Neural cell (in vitro differentiated cells): ENCODE results near the gene STK32B.

Experiments
- EP300 ChIP-seq: fragments of 450-650 bp; conservative IDR thresholded peaks from 2 replicates; pipeline ENCODE4 v1.6.1; 2014; ENCODE audit warnings: antibody characterized with exemption, mild to moderate bottlenecking, moderate library complexity; ENCODE audit not compliant: poor library complexity, severe bottlenecking
- EZH2 ChIP-seq: fragments of 200-600, 300-800 bp; shearing (Covaris generic), sonication (generic); IDR thresholded peaks from 2 replicates; pipeline ENCODE4 v1.6.1; 2014; ENCODE audit warnings: antibody characterized with exemption, low read length, borderline replicate concordance, mild to moderate bottlenecking; ENCODE audit not compliant: insufficient read depth, poor library complexity, severe bottlenecking
- MXI1 ChIP-seq: fragments of 450-650 bp; conservative IDR thresholded peaks from 2 replicates; pipeline ENCODE4 v1.6.1; 2014; ENCODE audit warnings: antibody characterized with exemption, mild to moderate bottlenecking; ENCODE audit not compliant: poor library complexity, severe bottlenecking
- POLR2AphosphoS5 ChIP-seq: IDR thresholded peaks from 2 replicates; pipeline ENCODE4 v1.6.1; 2012
- RAD21 ChIP-seq: fragments of 450-650 bp; conservative IDR thresholded peaks from 2 replicates; pipeline ENCODE4 v1.6.1; 2014; ENCODE audit warnings: antibody characterized with exemption, mild to moderate bottlenecking, moderate library complexity
- TAF1 ChIP-seq: IDR thresholded peaks from 2 replicates; pipeline ENCODE4 v1.6.1; 2012; ENCODE audit warnings: low read depth
- TF ChIP-seq, protein P1 (sequence below): fragments of 450-650 bp; IDR thresholded peaks from 2 replicates; pipeline ENCODE4 v1.5.1; 2014; ENCODE audit warnings: antibody characterized with exemption, mild to moderate bottlenecking, moderate library complexity; ENCODE audit not compliant: poor library complexity, severe bottlenecking
- TF ChIP-seq, protein P2 (sequence below): IDR thresholded peaks from 2 replicates; pipeline ENCODE4 v1.6.1; 2012; ENCODE audit warnings: borderline replicate concordance

DNA sequence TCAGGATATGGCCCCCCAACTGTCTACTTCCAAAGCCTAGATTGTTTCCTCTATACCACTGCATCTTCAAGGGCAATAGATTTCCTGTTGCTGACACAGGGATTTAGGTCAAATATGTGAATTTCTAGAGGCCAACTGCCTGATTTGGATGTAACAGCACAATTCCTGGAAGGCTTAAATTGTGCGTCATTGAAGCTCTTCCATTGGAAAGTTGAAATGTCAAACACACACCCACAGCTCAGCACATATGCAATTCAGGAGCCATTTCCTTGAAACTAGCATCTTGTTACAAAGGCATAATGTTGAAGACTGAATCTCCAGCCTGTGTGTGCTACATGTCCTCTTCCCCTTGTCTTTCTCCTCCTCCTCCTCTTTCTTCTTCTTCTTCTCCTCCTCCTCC is 158.6 kb downstream of the STK32B start:
- TF ChIP-seq MXI1, result no peak
- TF ChIP-seq TAF1, result no peak
- TF ChIP-seq EP300, result no peak
- TF ChIP-seq, protein P1, sequence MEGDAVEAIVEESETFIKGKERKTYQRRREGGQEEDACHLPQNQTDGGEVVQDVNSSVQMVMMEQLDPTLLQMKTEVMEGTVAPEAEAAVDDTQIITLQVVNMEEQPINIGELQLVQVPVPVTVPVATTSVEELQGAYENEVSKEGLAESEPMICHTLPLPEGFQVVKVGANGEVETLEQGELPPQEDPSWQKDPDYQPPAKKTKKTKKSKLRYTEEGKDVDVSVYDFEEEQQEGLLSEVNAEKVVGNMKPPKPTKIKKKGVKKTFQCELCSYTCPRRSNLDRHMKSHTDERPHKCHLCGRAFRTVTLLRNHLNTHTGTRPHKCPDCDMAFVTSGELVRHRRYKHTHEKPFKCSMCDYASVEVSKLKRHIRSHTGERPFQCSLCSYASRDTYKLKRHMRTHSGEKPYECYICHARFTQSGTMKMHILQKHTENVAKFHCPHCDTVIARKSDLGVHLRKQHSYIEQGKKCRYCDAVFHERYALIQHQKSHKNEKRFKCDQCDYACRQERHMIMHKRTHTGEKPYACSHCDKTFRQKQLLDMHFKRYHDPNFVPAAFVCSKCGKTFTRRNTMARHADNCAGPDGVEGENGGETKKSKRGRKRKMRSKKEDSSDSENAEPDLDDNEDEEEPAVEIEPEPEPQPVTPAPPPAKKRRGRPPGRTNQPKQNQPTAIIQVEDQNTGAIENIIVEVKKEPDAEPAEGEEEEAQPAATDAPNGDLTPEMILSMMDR, result no peak
- TF ChIP-seq RAD21, result no peak
- TF ChIP-seq POLR2AphosphoS5, result no peak
- TF ChIP-seq, protein P2, sequence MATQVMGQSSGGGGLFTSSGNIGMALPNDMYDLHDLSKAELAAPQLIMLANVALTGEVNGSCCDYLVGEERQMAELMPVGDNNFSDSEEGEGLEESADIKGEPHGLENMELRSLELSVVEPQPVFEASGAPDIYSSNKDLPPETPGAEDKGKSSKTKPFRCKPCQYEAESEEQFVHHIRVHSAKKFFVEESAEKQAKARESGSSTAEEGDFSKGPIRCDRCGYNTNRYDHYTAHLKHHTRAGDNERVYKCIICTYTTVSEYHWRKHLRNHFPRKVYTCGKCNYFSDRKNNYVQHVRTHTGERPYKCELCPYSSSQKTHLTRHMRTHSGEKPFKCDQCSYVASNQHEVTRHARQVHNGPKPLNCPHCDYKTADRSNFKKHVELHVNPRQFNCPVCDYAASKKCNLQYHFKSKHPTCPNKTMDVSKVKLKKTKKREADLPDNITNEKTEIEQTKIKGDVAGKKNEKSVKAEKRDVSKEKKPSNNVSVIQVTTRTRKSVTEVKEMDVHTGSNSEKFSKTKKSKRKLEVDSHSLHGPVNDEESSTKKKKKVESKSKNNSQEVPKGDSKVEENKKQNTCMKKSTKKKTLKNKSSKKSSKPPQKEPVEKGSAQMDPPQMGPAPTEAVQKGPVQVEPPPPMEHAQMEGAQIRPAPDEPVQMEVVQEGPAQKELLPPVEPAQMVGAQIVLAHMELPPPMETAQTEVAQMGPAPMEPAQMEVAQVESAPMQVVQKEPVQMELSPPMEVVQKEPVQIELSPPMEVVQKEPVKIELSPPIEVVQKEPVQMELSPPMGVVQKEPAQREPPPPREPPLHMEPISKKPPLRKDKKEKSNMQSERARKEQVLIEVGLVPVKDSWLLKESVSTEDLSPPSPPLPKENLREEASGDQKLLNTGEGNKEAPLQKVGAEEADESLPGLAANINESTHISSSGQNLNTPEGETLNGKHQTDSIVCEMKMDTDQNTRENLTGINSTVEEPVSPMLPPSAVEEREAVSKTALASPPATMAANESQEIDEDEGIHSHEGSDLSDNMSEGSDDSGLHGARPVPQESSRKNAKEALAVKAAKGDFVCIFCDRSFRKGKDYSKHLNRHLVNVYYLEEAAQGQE, result no peak
- TF ChIP-seq EZH2, result no peak
